HG02884 (cell line): ENCODE results near the gene ATG13.

Source experiments
- ATAC-seq: cut with Tn5 transposase; IDR thresholded peaks from one replicate; pipeline ENCODE4 v1.9.1; 2021; ENCODE audit warnings: mild to moderate bottlenecking, moderate library complexity; ENCODE audit not compliant: unreplicated experiment

The ATG13 gene

GRCh38 chr11:46722566-46723358, 105.4 kb downstream of the ATG13 start:
- no peak for ATAC-seq

- ATAC-seq, result no peak
Observed at GRCh38 chr11:46723359-46723680, 106.0 kb downstream of the ATG13 start.

GRCh38 chr11:46724088-46724487, 106.7 kb downstream of the ATG13 start:
- ATAC-seq, result no peak
